WI38 (cell line): ENCODE measurements around the gene BTG1.

Experiments
- H3K4me3 ChIP-seq: 2 replicates; pipeline ENCODE4 v1.5.1; 2011; ENCODE audit warnings: low read depth, mild to moderate bottlenecking, control low read depth, low read length
- TF ChIP-seq, protein P1 (sequence below): IDR thresholded peaks from 2 replicates; pipeline ENCODE4 v1.5.1; 2012; ENCODE audit warnings: low read depth, mild to moderate bottlenecking, control low read depth, low read length

BTG1 gene

GRCh38 chr12:92132288-92132687, 13.4 kb downstream of the BTG1 start:
- no peak overlapping the region for H3K4me3 ChIP-seq
- TF ChIP-seq, protein P1, sequence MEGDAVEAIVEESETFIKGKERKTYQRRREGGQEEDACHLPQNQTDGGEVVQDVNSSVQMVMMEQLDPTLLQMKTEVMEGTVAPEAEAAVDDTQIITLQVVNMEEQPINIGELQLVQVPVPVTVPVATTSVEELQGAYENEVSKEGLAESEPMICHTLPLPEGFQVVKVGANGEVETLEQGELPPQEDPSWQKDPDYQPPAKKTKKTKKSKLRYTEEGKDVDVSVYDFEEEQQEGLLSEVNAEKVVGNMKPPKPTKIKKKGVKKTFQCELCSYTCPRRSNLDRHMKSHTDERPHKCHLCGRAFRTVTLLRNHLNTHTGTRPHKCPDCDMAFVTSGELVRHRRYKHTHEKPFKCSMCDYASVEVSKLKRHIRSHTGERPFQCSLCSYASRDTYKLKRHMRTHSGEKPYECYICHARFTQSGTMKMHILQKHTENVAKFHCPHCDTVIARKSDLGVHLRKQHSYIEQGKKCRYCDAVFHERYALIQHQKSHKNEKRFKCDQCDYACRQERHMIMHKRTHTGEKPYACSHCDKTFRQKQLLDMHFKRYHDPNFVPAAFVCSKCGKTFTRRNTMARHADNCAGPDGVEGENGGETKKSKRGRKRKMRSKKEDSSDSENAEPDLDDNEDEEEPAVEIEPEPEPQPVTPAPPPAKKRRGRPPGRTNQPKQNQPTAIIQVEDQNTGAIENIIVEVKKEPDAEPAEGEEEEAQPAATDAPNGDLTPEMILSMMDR: no peak

DNA sequence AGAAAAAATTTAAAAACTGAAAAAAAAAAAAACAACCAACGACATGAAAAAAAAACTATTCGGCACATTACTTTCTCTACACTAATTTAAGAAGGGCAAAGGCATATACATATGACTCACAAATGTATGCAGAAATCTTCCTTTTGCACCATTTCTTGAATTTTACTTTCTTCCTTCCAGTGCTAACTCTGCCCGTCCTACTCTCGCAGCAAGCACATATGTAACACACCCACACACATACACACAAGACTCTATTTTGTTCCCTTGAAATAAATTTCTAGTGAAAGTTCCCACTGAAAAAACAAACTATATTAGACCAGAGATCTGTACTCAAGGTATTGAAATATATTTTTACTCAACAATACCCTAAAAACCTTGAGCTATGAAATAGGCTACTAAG, 14.6 kb downstream of the BTG1 start:
- TF ChIP-seq, protein P1: no peak
- H3K4me3 ChIP-seq: no peak overlapping the region

DNA sequence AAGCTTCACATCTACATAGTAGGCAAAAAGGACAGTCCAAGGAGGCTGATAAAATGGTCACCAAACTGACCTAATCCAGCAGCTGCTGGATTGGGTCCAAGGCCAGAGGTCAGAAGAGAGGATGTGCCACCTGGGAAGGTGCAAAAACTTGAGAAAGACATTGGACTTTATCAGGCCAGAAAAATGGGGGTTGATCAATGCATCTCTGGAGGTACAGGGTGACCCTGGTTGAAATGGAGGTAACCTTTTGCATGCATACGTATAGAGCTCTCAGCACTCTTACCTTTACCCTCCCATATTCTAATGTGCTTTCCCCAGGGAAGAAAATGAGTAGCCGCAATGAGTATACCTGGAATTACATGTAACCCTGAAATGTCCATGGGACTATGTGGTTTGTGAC, 16.0 kb downstream of the BTG1 start:
- TF ChIP-seq, protein P1: no peak
- H3K4me3 ChIP-seq: no peak overlapping the region

GRCh38 chr12:92128612-92129011, 17.0 kb downstream of the BTG1 start:
- TF ChIP-seq, protein P1: no peak
- no peak overlapping the region for H3K4me3 ChIP-seq

GRCh38 chr12:92124689-92125029, 21.0 kb downstream of the BTG1 start:
- TF ChIP-seq, protein P1: no peak
- H3K4me3 ChIP-seq: no peak overlapping the region

DNA sequence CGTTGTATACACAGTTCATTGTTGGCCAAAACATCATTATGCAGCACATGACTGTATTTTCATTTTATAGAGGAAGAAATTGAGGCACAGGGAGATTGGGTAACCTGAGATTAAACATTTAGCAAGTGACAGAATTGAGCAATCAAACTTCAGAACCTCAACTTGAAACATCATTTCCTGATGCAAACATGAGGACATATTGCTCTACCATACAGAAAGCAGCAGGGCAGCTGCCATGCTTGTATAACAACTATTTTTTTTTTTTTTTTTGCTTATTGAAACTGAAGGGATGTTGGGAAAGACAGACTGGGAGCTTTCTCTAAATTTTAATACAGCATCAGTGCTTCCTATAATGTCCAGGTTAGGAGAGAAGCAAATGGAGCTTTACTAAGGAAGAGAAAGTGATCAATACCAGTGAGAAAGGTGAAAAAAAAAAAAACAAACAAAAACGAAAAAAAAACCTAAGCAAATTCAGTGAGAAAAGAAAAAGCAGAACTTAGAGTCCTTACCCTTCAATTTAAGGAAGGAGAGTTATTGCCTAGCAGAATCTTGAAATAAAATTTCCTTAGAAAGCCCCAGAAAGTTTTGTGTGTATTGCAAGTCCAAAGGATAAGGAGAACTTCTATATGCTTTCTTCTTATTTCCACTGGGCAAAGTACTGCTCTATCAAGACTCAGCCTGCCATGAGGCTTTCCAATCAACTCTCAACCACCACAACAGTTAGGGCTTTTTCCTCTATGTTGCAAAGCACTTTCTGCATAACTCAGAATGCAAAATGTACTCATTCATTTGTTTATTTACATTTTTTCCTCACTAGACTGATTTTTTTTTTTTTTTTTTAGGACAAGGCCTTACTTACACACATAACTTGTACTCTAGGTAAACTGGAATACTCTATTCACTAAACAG, 21.6 kb downstream of the BTG1 start:
- no peak overlapping the region for H3K4me3 ChIP-seq
- TF ChIP-seq, protein P1: no peak

DNA sequence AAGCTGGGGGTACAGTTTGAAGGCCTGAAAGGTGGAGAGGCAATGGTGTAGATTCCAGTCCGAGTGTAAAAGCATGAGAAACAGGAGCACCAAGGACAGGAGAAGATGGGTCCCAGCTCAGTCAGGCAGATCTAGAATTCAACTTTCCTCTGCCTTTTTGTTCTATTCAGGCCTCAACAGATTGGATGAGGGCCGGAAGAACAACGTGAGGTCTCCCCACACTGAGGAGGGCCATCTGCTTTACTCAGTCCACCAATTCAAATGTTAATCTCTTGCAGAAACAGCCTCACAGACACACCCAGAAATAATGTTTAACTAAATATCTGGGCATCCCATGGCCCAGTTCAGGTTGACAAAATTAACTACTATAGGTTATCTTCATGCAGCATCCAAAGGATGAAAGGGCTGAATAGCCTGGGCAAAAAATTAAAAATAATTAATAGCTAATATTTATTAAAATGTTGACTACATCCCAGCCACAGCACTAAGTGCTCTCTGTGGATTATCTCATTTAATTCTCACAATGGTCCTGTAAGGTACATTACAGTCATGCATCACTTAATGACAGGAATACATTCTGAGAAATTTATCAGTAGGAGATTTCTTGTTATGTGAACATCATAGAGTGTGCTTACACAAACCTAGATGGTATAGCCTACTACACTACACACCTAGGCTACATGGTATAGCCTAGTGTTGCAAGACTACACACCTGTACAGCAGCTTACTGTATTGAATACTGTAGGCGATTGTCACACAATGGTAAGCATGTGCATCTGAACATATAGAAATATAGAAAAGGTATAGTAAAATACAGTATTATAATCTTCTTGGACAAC, 22.5 kb downstream of the BTG1 start:
- TF ChIP-seq, protein P1: no peak
- no peak overlapping the region for H3K4me3 ChIP-seq
